SK-MEL-5 (cell line): ENCODE results near the gene MVB12B. TPM values are rescaled to one million over a fixed set of nuclear protein-coding genes. Genes with fewer than 3 reads are reported as not detected.
"Not testable (repeated sequence)": the region's sequence is repeated elsewhere in the genome, so short reads cannot be mapped to it uniquely, and the experiment has no call there.

Experiments used
- DNase-seq: peaks from one replicate; pipeline ENCODE4 v3.0.0-alpha.2; 2016; ENCODE audit warnings: low read depth, low spot score
- in situ Hi-C: cut with HindIII; loops from 2 replicates; pipeline ENCODE4 v1.10.0; 2016; ENCODE audit warnings: low sequenced_read_pairs, high pct_unique_total_duplicates, low pct_unique_long_range_greater_than_20kb
- total RNA-seq: library from RNA; depleted of rRNA; stranded (reverse); fragments of >200 nt; shearing (Covaris generic); gene quantifications from 2 replicates; pipeline ENCODE4 v1.2.3, GENCODE V29; 2014

The MVB12B gene
- total RNA-seq, 1 experiment from 2014 or later, result 3.1 TPM

- in situ Hi-C loops, result no loop called here
Measured at GRCh38 chr9:126531035-126531571, 204.5 kb downstream of the MVB12B start.

GRCh38 chr9:126531591-126531990 is 205.0 kb downstream of the MVB12B start:
- in situ Hi-C loops, result no loop called here
- DNase-seq, result no peak

More at GRCh38 chr9:126531035-126531571, 204.5 kb downstream of the MVB12B start:
- no peak for DNase-seq

DNA sequence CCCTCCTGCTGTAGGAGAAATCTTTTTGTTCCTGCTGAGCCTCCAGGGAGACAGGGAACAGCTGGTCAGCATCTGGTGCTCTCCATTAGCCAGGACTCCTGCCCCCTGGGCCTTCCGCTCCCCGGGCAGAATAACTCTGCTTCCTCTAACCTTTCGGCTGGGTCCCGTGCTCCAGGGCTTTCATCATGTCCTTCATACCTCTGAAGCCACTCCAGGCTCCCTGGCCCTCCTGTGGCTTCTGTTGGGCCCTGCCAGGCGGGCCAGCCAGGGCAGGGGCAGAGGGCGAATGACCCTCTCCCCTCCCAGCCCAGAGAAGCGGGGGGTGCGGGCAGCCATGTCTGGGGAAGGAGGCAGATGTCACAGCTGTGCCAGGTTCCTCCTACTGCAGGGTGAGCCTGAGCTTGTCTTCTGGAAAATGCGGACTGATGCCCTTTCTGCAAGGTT is 205.4 kb downstream of the MVB12B start:
- in situ Hi-C loops, result no loop called here
- peak; percentile 13 for DNase-seq

GRCh38 chr9:126532489-126532888 is 205.9 kb downstream of the MVB12B start:
- in situ Hi-C loops, result no loop called here
- DNase-seq, result no peak

- in situ Hi-C loops, result no loop called here
- no peak for DNase-seq
Measured at GRCh38 chr9:126532951-126533925, 206.6 kb downstream of the MVB12B start.

GRCh38 chr9:126533926-126534310 is 207.3 kb downstream of the MVB12B start:
- in situ Hi-C loops, result no loop called here
- DNase-seq, result no peak

- in situ Hi-C loops, result no loop called here
Measured at GRCh38 chr9:126534431-126535186, 208.0 kb downstream of the MVB12B start.

GRCh38 chr9:126536131-126536530 is 209.5 kb downstream of the MVB12B start:
- in situ Hi-C loops, result no loop called here
- DNase-seq, result no peak

More at GRCh38 chr9:126534431-126535186, 208.0 kb downstream of the MVB12B start:
- DNase-seq, result no peak

GRCh38 chr9:126536841-126537465 is 210.3 kb downstream of the MVB12B start:
- in situ Hi-C loops, result no loop called here
- DNase-seq, result no peak

GRCh38 chr9:126538550-126538949 is 211.9 kb downstream of the MVB12B start:
- in situ Hi-C loops, result no loop called here
- no peak for DNase-seq

GRCh38 chr9:126540398-126540797 is 213.8 kb downstream of the MVB12B start:
- in situ Hi-C loops, DNase-seq: not testable (repeated sequence)

DNA sequence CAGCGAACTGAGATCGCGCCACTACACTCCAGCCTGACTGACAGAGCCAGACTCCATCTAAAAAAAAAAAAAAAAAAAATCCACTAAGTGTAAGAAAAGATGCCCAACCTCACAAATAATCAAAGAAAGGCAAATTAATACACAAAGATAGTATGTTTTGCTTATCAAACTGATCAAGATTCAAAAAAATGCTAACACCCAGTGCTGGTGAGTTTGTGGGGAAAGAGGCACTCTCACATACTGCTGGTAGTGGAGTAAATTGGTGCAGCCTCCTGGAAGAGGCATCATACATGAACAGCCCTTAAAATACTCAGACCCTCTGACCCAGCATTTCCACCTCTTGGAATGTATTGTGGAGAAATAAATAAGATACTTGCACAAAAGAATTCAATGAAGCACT is 216.9 kb downstream of the MVB12B start:
- DNase-seq, result no peak
- in situ Hi-C loops, result no loop called here

GRCh38 chr9:126545106-126545505 is 218.5 kb downstream of the MVB12B start:
- in situ Hi-C loops, result no loop called here
- no peak for DNase-seq

DNA sequence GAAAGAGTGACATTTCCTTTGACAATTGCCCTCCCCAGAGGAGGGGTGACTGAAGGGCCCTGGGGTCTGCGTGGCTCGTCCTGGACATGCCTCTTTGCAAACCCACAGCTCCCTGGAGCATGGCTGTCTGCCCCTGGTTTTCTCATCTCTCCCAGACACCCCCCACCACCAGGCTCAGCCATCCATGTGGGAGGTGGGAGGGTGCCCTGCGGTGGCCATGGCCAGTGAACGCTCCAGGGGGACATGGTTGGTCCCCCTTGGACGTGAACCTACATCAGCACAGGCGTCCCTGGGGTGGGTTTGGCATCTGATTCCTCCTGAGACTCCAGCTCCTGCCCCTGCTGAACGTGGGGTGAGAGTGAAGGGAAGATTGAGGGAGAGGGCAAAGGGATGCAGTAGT is 219.4 kb downstream of the MVB12B start:
- DNase-seq, result no peak
- in situ Hi-C loops, result no loop called here

DNA sequence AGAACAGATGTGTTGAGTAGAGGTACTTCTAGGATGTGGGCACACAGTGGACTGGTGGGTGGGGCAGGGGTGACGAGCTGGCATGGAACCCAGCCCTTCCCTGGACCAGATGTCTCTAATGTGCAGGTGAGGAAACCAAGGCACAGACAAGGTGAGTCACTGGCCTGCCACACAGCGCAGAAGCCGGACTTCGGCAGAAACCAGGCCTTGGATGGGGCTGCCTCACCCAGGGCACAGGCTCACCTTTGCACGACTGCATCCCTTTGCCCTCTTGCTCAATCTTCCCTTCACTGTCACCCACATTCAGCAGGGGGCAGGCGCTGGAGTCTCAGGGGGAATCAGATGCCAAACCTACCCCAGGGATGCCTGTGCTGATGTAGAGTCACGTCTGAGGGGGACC is 221.7 kb downstream of the MVB12B start:
- in situ Hi-C loops, result no loop called here
- DNase-seq, result no peak

DNA sequence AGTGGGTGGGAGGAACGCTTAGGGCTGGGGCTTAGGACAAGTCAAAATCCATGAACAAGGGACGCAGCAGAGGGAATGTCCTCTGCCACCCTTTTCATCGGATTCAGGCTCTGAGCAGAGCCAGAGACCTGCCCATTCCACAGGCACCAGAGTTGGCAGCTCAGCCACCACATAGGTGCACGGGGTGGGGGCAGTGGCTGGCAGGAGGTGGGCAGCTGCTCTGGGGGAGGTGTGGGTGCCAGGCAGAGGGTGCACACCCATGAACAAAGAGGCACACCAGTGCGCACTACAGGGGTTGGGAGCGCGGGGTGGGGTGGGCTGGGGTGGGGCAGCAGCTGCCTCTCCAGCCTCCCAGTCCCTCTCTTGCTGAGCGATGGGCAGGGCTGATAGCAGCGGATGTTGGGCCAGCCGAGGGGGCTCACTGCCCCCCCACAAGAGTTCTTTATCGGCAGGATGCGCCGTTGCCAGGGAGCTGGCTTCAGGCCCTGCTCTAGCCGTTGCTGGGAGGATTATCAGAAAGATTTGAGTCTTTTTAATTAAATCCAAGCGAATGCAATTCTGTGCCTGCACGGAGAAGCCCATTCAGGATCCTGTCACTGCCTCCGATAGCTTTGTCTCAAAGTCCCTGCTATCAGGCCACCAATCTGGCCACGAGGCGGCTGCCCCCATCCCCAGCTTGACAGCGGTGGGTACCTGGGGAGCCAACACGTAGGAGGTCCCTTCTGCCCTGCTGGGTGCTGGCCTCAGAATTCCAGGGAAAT is 222.8 kb downstream of the MVB12B start:
- DNase-seq, result no peak
- in situ Hi-C loops, result no loop called here

DNA sequence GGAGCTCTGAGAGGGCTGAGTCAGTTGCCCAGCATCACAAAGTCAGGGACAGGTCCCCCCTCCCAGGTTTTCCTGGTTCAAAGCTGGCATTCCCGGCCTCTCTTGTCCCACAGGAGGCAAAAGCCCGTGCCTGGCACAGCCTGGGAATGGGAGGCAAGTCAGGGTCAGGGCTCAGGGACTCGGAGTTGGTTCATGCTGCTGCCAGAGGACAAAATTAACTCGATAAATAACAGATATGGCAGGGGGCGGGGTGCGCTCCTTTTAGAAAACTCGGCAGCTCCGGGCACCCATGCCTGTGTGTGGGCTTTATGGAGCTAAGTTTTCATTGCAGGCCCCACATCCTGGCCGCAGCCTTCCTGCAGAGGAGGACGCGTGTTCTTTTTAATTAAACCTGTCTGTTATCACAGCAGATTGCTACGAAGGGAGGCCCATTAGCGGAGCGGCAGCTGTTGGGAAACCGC is 224.3 kb downstream of the MVB12B start:
- DNase-seq, result no peak
- in situ Hi-C loops, result no loop called here
